ENCODE data around the gene ANP32B. TPM values are rescaled to one million over a fixed set of nuclear protein-coding genes. Genes with fewer than 3 reads are reported as not detected.
"Not testable (repeated sequence)": the region's sequence is repeated elsewhere in the genome, so short reads cannot be mapped to it uniquely, and the experiment has no call there.

Gene ANP32B
- total RNA-seq, 2 experiments from 2014 or later, result 178 to 192 TPM

DNA sequence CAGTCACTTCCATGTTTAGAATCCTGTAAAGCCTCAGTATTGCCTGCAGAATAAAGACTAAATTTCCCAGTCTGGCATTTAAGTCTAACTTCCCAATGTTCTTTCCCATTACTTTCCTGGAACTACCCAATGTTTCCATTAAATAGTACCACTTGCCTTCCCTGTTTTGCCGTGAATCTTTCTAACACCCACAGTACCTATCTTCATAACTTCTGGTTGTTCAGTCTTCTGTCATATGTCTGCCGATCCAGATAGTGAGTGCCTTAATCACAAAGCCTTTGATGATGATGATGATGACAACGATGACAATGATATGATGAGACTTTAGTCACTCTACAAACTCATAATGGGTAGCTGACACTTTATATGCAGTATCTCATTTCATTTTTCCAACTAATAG is 38.5 kb upstream of the ANP32B start:
- no peaks in the 10 kb centered on the region for H3K36me3 Mint-ChIP-seq (ENCODE audit: low read depth)
- no peak overlapping the region for H3K4me3 Mint-ChIP-seq

DNA sequence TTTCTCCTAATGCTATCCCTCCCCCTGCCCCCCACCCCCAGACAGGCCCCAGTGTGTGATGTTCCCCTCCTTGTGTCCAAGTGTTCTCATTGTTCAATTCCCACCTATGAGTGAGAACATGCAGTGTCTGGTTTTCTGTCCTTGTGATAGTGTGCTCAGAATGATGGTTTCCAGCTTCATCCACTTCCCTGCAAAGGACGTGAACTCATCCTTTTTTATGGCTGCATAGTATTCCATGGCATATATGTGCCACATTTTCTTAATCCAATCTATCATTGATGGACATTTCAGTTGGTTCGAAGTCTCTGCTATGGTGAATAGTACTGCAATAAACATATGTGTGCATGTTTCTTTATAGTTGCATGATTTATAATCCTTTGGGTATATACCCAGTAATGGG is 37.7 kb upstream of the ANP32B start:
- H3K36me3 Mint-ChIP-seq (ENCODE audit: low read depth); intact Hi-C loops (cut with DNase I, micrococcal nuclease); H3K27me3 ChIP-seq (ENCODE audit: control insufficient read depth in 1 of 2, insufficient read depth in 2 of 2, low read length in 2 of 2); CTCF ChIA-PET; H3K27ac Mint-ChIP-seq; H3K9me3 Mint-ChIP-seq; H3K4me3 Mint-ChIP-seq; H3K36me3 ChIP-seq (ENCODE audit: insufficient read depth, low read length); H3K9me3 ChIP-seq (ENCODE audit: control insufficient read depth in 1 of 2, insufficient read depth in 1 of 2, low read length in 2 of 2); DNase-seq; H3K4me1 Mint-ChIP-seq (ENCODE audit: low read depth); ATAC-seq (ENCODE audit: poor library complexity); H3K4me1 ChIP-seq (ENCODE audit: insufficient read depth, low read length); H3K27me3 Mint-ChIP-seq; H3K27ac ChIP-seq (ENCODE audit: low read depth in 1 of 2, low read length in 2 of 2); POLR2A ChIA-PET; H3K4me3 ChIP-seq (ENCODE audit: low read length): not testable (repeated sequence)

More for the DNA sequence above, 38.5 kb upstream of the ANP32B start:
- Histone ChIP-seq H3K27ac (ENCODE audit: low read depth in 1 of 2, low read length in 2 of 2) (no peak overlapping the region), H3K4me1 (ENCODE audit: insufficient read depth, low read length) (no peaks in the 10 kb centered on the region), H3K27me3 (ENCODE audit: control insufficient read depth in 1 of 2, insufficient read depth in 2 of 2, low read length in 2 of 2) (no peaks in the 10 kb centered on the region), H3K4me3 (ENCODE audit: low read length) (no peak overlapping the region), H3K36me3 (ENCODE audit: insufficient read depth, low read length) (no peaks in the 10 kb centered on the region), H3K9me3 (ENCODE audit: control insufficient read depth in 1 of 2, insufficient read depth in 1 of 2, low read length in 2 of 2) (no peaks in the 10 kb centered on the region)
- TF ChIP-seq, protein P1, sequence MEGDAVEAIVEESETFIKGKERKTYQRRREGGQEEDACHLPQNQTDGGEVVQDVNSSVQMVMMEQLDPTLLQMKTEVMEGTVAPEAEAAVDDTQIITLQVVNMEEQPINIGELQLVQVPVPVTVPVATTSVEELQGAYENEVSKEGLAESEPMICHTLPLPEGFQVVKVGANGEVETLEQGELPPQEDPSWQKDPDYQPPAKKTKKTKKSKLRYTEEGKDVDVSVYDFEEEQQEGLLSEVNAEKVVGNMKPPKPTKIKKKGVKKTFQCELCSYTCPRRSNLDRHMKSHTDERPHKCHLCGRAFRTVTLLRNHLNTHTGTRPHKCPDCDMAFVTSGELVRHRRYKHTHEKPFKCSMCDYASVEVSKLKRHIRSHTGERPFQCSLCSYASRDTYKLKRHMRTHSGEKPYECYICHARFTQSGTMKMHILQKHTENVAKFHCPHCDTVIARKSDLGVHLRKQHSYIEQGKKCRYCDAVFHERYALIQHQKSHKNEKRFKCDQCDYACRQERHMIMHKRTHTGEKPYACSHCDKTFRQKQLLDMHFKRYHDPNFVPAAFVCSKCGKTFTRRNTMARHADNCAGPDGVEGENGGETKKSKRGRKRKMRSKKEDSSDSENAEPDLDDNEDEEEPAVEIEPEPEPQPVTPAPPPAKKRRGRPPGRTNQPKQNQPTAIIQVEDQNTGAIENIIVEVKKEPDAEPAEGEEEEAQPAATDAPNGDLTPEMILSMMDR (IDR thresholded peaks at IDR 0.05), result no peak
- Mint-ChIP-seq H3K27ac (no peak overlapping the region), H3K27me3 (no peaks in the 10 kb centered on the region), H3K9me3 (no peaks in the 10 kb centered on the region), H3K4me1 (ENCODE audit: low read depth) (no peaks in the 10 kb centered on the region)
- DNase-seq (no peak), ATAC-seq (ENCODE audit: poor library complexity) (no peak)
- CTCF ChIA-PET, result interaction anchor here (0.9 to 2.6 kb wide), 2 partner anchors 21 to 38 kb away, joined by 3 to 8 read pairs; partner anchors contain the start of gene ANP32B
- POLR2A ChIA-PET, result interaction anchor here (1.4 kb wide), 1 partner anchor 9 kb away, joined by 4 read pairs; no protein-coding TSS in a partner anchor
- intact Hi-C loops (cut with DNase I, micrococcal nuclease), result no loop called here

DNA sequence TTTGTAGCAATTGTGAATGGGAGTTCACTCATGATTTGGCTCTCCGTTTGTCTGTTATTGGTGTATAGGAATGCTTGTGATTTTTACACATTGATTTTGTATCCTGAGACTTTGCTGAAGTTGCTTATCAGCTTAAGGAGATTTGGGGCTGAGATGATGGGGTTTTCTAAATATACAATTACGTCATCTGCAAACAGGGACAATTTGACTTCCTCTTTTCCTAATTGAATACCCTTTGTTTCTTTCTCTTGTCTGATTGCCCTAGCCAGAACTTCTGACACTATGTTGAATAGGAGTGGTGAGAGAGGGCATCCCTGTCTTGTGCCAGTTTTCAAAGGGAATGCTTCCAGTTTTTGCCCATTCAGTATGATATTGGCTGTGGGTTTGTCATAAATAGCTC is 36.0 kb upstream of the ANP32B start:
- H3K27ac ChIP-seq (ENCODE audit: low read depth in 1 of 2, low read length in 2 of 2); H3K4me3 Mint-ChIP-seq; H3K9me3 Mint-ChIP-seq; H3K27ac Mint-ChIP-seq; H3K4me1 Mint-ChIP-seq (ENCODE audit: low read depth); H3K9me3 ChIP-seq (ENCODE audit: control insufficient read depth in 1 of 2, insufficient read depth in 1 of 2, low read length in 2 of 2); ATAC-seq (ENCODE audit: poor library complexity); H3K36me3 Mint-ChIP-seq (ENCODE audit: low read depth); H3K36me3 ChIP-seq (ENCODE audit: insufficient read depth, low read length); H3K4me1 ChIP-seq (ENCODE audit: insufficient read depth, low read length); intact Hi-C loops (cut with DNase I, micrococcal nuclease); H3K4me3 ChIP-seq (ENCODE audit: low read length); H3K27me3 Mint-ChIP-seq; DNase-seq; POLR2A ChIA-PET; H3K27me3 ChIP-seq (ENCODE audit: control insufficient read depth in 1 of 2, insufficient read depth in 2 of 2, low read length in 2 of 2): not testable (repeated sequence)
- CTCF ChIA-PET, result interaction anchor here (1.6 kb wide), 1 partner anchor 23 kb away, joined by 4 read pairs; no protein-coding TSS in a partner anchor

DNA sequence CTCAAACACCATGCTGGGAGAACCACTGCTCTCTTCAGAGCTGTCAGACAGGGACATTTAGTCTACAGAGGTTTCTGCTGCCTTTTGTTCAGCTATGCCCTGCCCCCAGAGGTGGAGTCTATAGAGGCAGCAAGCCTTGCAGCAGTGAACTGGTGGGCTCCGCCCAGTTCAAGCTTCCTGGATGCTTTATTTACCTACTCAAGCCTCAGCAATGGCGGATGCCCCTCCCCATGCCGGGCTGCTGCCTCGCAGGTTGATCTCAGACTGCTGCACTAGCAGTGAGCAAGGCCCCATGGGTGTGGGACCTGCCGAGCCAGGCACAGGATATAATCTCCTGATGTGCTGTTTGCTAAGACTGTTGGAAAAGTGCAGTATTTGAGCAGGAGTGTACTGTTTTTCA is 32.3 kb upstream of the ANP32B start:
- H3K9me3 Mint-ChIP-seq; H3K4me3 Mint-ChIP-seq; H3K36me3 Mint-ChIP-seq (ENCODE audit: low read depth); H3K9me3 ChIP-seq (ENCODE audit: control insufficient read depth in 1 of 2, insufficient read depth in 1 of 2, low read length in 2 of 2); H3K4me3 ChIP-seq (ENCODE audit: low read length); H3K27me3 Mint-ChIP-seq; H3K27me3 ChIP-seq (ENCODE audit: control insufficient read depth in 1 of 2, insufficient read depth in 2 of 2, low read length in 2 of 2); H3K27ac ChIP-seq (ENCODE audit: low read depth in 1 of 2, low read length in 2 of 2); H3K4me1 Mint-ChIP-seq (ENCODE audit: low read depth); H3K4me1 ChIP-seq (ENCODE audit: insufficient read depth, low read length); H3K36me3 ChIP-seq (ENCODE audit: insufficient read depth, low read length); H3K27ac Mint-ChIP-seq: not testable (repeated sequence)
- POLR2A ChIA-PET, result interaction anchor here (1.2 to 1.8 kb wide), 2 partner anchors 32 to 37 kb away, joined by 4 to 7 read pairs; partner anchors contain the start of gene ANP32B
- intact Hi-C loops (cut with DNase I, micrococcal nuclease), result loop anchor here in 1 of 2 experiments (5.0 kb wide), 1 partner anchor 59 kb away; no protein-coding TSS in a partner anchor
- DNase-seq (peak in 8 of 14 experiments; percentile 1 to 41 (median 14)), ATAC-seq (ENCODE audit: poor library complexity) (peak; percentile 68)
- CTCF ChIA-PET, result interaction anchor here (1.3 to 6.4 kb wide), 2 partner anchors 28 to 60 kb away, joined by 3 to 44 read pairs; partner anchors contain the start of gene TRMO
